GM12874 (cell line): ENCODE measurements around the gene OTUD5.

Experiments
- CTCF ChIP-seq: IDR thresholded peaks from 2 replicates; pipeline ENCODE4 v1.5.1; 2011; ENCODE audit warnings: low read depth, mild to moderate bottlenecking, control low read depth, low read length, moderate library complexity; ENCODE audit not compliant: insufficient read depth

The OTUD5 gene

GRCh38 chrX:48934581-48935300 is 22.7 kb downstream of the OTUD5 start:
- no peak for TF ChIP-seq CTCF

GRCh38 chrX:48933757-48934156 is 23.6 kb downstream of the OTUD5 start:
- TF ChIP-seq CTCF, result no peak

- TF ChIP-seq CTCF, result no peak
These were observed 29.5 kb downstream of the OTUD5 start for GRCh38 chrX:48927736-48928382.

GRCh38 chrX:48927123-48927522 is 30.3 kb downstream of the OTUD5 start:
- no peak for TF ChIP-seq CTCF

- TF ChIP-seq CTCF, result no peak
These were observed 33.1 kb downstream of the OTUD5 start for GRCh38 chrX:48924270-48924669.

- no peak for TF ChIP-seq CTCF
These were observed 33.6 kb downstream of the OTUD5 start for GRCh38 chrX:48923771-48924170.

GRCh38 chrX:48920718-48921104 is 36.7 kb downstream of the OTUD5 start:
- no peak for TF ChIP-seq CTCF
